Tibial nerve (tissue), 4 donors: ENCODE results near the gene MT4.

Source experiments
- EP300 ChIP-seq, 2 donors: sonication (generic); formaldehyde crosslinking; IDR thresholded peaks; one replicate each; pipeline ENCODE4 v1.6.1; 2017; ENCODE audit warnings: antibody characterized with exemption in 2 of 2, mild to moderate bottlenecking in 1 of 2
- POLR2A ChIP-seq, 2 donors: fragments of 450-650 bp; IDR thresholded peaks; one replicate each; pipeline ENCODE4 v1.6.1; 2017; ENCODE audit warnings: antibody characterized with exemption in 2 of 2, mild to moderate bottlenecking in 2 of 2, moderate library complexity in 2 of 2
- TF ChIP-seq, protein P1 (sequence below), 5 experiments: fragments of 200-600 bp in 3 of 5; fragments of 450-650 bp in 2 of 5; sonication (generic) in 3 of 5; IDR thresholded peaks; one replicate each; pipeline ENCODE4 v1.5.1; 2016 to 2019; ENCODE audit warnings: antibody characterized with exemption in 5 of 5, mild to moderate bottlenecking in 3 of 5, moderate library complexity in 2 of 5

DNA sequence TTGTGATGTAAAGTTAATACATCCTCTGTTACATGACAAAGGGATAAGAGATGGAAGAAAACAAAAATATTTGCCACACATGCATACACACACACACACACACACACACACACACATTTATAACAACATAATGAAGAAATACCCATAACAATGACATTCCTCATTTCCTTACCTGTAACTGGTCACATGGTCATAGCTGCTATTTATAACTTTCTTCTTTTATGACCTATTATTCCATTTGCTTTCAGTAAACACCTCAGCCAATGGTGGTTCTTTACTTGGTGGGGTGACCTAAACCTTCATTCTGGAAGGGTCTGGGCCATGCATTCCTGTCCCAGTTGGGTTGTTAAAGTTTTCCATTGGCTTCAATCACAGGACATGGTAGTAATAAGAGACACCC lies 48.8 kb downstream of the MT4 start:
- TF ChIP-seq, protein P1, sequence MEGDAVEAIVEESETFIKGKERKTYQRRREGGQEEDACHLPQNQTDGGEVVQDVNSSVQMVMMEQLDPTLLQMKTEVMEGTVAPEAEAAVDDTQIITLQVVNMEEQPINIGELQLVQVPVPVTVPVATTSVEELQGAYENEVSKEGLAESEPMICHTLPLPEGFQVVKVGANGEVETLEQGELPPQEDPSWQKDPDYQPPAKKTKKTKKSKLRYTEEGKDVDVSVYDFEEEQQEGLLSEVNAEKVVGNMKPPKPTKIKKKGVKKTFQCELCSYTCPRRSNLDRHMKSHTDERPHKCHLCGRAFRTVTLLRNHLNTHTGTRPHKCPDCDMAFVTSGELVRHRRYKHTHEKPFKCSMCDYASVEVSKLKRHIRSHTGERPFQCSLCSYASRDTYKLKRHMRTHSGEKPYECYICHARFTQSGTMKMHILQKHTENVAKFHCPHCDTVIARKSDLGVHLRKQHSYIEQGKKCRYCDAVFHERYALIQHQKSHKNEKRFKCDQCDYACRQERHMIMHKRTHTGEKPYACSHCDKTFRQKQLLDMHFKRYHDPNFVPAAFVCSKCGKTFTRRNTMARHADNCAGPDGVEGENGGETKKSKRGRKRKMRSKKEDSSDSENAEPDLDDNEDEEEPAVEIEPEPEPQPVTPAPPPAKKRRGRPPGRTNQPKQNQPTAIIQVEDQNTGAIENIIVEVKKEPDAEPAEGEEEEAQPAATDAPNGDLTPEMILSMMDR (IDR thresholded peaks at IDR 0.05): no peak
- TF ChIP-seq POLR2A (IDR thresholded peaks at IDR 0.05) (no peak), EP300 (IDR thresholded peaks at IDR 0.05) (no peak)
